ENCODE results near the gene FAM3C. TPM values are rescaled to one million over a fixed set of nuclear protein-coding genes. Genes with fewer than 3 reads are reported as not detected.

FAM3C gene
- total and polyA plus RNA-seq, 10 of the 15 experiments (the other 5 are each of a cell fraction or from before 2014, with no cell fraction given), result 11.0 to 110 (median 27.8) TPM

DNA sequence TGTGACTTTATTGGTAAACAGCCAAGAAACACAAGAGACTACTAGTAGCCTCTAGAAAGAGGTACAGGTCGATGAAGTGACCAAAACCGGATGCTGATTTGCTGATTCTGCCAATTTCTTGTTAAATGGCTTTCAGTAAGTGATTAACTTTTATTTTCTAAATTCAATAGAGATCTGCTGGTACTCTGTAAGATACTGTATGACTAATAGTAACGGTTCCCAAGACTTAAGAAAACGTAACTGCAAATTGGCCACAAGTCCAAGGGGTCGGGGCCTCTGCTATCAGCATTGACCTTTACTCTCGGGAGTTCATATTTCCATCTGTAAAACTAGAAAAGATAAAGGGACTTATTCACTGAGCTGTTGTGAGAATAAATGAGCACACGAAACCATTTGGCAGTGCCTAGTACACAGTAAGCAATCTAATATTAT lies 1.4 kb downstream of the FAM3C start:
- in situ Hi-C loops (cut with MboI), result loop anchor here (25.0 kb wide), 1 partner anchor 982 kb away; no protein-coding TSS in a partner anchor
- Histone ChIP-seq H4K20me1 (ENCODE audit: control insufficient read depth, insufficient read depth) (no peaks in the 10 kb centered on the region), H3K9ac (ENCODE audit: control insufficient read depth, insufficient read depth, low read length) (peak overlapping the region; percentile 53), H3K4me3 (peak overlapping the region; percentile 59), H3K4me2 (ENCODE audit: control insufficient read depth, insufficient read depth) (peak overlapping the region; percentile 75), H3K27me3 (replicated peaks in 1 of 2; ENCODE audit: control insufficient read depth in 2 of 2, insufficient read depth in 2 of 2, low read length in 1 of 2) (no peaks in the 10 kb centered on the region), H3K9me3 (replicated peaks; ENCODE audit: control insufficient read depth, insufficient read depth, low read length) (peaks cover 1% of the 10 kb centered on the region; the same call in 1 of the 3 replicates), H2AFZ (ENCODE audit: control insufficient read depth, low read depth, low read length) (no peak overlapping the region), H3K4me1 (ENCODE audit: control insufficient read depth, insufficient read depth, low read length) (peaks cover 9% of the 10 kb centered on the region), H3K27ac (ENCODE audit: control insufficient read depth, insufficient read depth) (peak overlapping the region; percentile 72), H3K79me2 (ENCODE audit: control insufficient read depth, insufficient read depth, low read length) (peaks cover 61% of the 10 kb centered on the region), H3K36me3 (ENCODE audit: control insufficient read depth in 2 of 2, insufficient read depth in 2 of 2, low read length in 1 of 2) (no peaks in the 10 kb centered on the region)
- WGBS (ENCODE audit: insufficient coverage, insufficient replicate concordance, low lambda C conversion rate, missing lambda C conversion rate), result 2% methylated on average over 7 of the region's 7 CpGs
- ChIA-PET POLR2A (interaction anchor here (0.6 to 5.8 kb wide), 9 partner anchors 10 to 136 kb away, joined by 3 to 52 read pairs (median 15); no protein-coding TSS in a partner anchor), SMC1A (ENCODE audit: uncharacterized antibody, unreplicated experiment) (interaction anchor here (0.8 to 8.4 kb wide), 12 partner anchors 9 to 153 kb away, joined by 3 to 135 read pairs (median 22); no protein-coding TSS in a partner anchor), RAD21 (ENCODE audit: unreplicated experiment) (interaction anchor here (0.9 to 6.5 kb wide), 11 partner anchors 12 to 153 kb away, joined by 3 to 208 read pairs (median 15); no protein-coding TSS in a partner anchor), CTCF (interaction anchor here (0.8 to 6.6 kb wide), 13 partner anchors 10 to 231 kb away, joined by 3 to 166 read pairs (median 7); no protein-coding TSS in a partner anchor)
- BruUV-seq (replicated peaks), result no TSS peak
- DNase-seq (ENCODE audit: low read depth, low spot score), result no peak
- peak; percentile 52 for ATAC-seq
- intact Hi-C loops (cut with micrococcal nuclease; ENCODE audit: unreplicated experiment), result loop anchor here (1.0 kb wide), 1 partner anchor 22 kb away; no protein-coding TSS in a partner anchor
- FAIRE-seq, result peak; percentile 86
- TF ChIP-seq ATF7 (IDR thresholded peaks at IDR 0.05; ENCODE audit: low read depth) (peak; percentile 56; the same call in 1 of the 2 replicates), POLR2A (IDR thresholded peaks at IDR 0.05; ENCODE audit: low read depth, low read length) (no peak), FOS (IDR thresholded peaks at IDR 0.05; ENCODE audit: borderline replicate concordance, extremely low read depth, insufficient read length) (no peak), NFXL1 (IDR thresholded peaks at IDR 0.05; ENCODE audit: borderline replicate concordance) (no peak), BCL11A (IDR thresholded peaks at IDR 0.05; ENCODE audit: low read depth, low read length) (peak; percentile 57; the same call in 1 of the 2 replicates), EP300 (IDR thresholded peaks at IDR 0.05; ENCODE audit: borderline replicate concordance in 1 of 2, control insufficient read depth in 1 of 2, low read depth in 2 of 2, low read length in 2 of 2) (peak; percentile 26 to 50; a peak in 2 of 4 replicates), KAT2A (conservative IDR thresholded peaks at IDR 0.05; ENCODE audit: control insufficient read depth, low read depth, low read length) (no peak), SUPT20H (IDR thresholded peaks at IDR 0.05; ENCODE audit: borderline replicate concordance, control insufficient read depth, low read depth, low read length) (no peak), NFIC (IDR thresholded peaks at IDR 0.05; ENCODE audit: low read depth, low read length) (peak; percentile 51), FOXK2 (IDR thresholded peaks at IDR 0.05) (no peak), RUNX3 (IDR thresholded peaks at IDR 0.05; ENCODE audit: low read length) (peak; percentile 36; the same call in 1 of the 2 replicates), MTA2 (IDR thresholded peaks at IDR 0.05; ENCODE audit: low read depth) (peak; percentile 67; the same call in 1 of the 2 replicates), JUNB (IDR thresholded peaks at IDR 0.05) (peak; percentile 24; the same call in 1 of the 2 replicates), RAD51 (IDR thresholded peaks at IDR 0.05) (0 out of 2 replicates have a peak, but pooled peaks have one; percentile 9), REST (IDR thresholded peaks at IDR 0.05; ENCODE audit: low read depth, low read length) (no peak), PML (IDR thresholded peaks at IDR 0.05; ENCODE audit: low read length) (no peak)
- TF ChIP-seq, protein P1, sequence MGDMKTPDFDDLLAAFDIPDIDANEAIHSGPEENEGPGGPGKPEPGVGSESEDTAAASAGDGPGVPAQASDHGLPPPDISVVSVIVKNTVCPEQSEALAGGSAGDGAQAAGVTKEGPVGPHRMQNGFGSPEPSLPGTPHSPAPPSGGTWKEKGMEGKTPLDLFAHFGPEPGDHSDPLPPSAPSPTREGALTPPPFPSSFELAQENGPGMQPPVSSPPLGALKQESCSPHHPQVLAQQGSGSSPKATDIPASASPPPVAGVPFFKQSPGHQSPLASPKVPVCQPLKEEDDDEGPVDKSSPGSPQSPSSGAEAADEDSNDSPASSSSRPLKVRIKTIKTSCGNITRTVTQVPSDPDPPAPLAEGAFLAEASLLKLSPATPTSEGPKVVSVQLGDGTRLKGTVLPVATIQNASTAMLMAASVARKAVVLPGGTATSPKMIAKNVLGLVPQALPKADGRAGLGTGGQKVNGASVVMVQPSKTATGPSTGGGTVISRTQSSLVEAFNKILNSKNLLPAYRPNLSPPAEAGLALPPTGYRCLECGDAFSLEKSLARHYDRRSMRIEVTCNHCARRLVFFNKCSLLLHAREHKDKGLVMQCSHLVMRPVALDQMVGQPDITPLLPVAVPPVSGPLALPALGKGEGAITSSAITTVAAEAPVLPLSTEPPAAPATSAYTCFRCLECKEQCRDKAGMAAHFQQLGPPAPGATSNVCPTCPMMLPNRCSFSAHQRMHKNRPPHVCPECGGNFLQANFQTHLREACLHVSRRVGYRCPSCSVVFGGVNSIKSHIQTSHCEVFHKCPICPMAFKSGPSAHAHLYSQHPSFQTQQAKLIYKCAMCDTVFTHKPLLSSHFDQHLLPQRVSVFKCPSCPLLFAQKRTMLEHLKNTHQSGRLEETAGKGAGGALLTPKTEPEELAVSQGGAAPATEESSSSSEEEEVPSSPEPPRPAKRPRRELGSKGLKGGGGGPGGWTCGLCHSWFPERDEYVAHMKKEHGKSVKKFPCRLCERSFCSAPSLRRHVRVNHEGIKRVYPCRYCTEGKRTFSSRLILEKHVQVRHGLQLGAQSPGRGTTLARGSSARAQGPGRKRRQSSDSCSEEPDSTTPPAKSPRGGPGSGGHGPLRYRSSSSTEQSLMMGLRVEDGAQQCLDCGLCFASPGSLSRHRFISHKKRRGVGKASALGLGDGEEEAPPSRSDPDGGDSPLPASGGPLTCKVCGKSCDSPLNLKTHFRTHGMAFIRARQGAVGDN (IDR thresholded peaks at IDR 0.05), result peak; percentile 12; the same call in 1 of the 2 replicates

All from GM12878 (cell line).